Activated naive CD8-positive, alpha-beta T cell treated with anti-CD3 and anti-CD28 coated beads for 36 hours (primary cell): ENCODE data around the gene POLR3H. TPM values are rescaled to one million over a fixed set of nuclear protein-coding genes. Genes with fewer than 3 reads are reported as not detected.
"Not testable (repeated sequence)": the region's sequence is repeated elsewhere in the genome, so short reads cannot be mapped to it uniquely, and the experiment has no call there.

Experiments
- DNase-seq: peaks from one replicate; pipeline ENCODE4 v3.0.0; 2021
- H3K27ac Mint-ChIP-seq: one replicate; pipeline ENCODE4 v1.8.0; 2022; ENCODE audit warnings: mild to moderate bottlenecking, moderate library complexity, mixed read lengths
- H3K27me3 Mint-ChIP-seq: one replicate; pipeline ENCODE4 v1.8.0; 2022; ENCODE audit warnings: mild to moderate bottlenecking, mixed read lengths
- H3K36me3 Mint-ChIP-seq: one replicate; pipeline ENCODE4 v1.8.0; 2021; ENCODE audit warnings: mild to moderate bottlenecking, mixed read lengths
- H3K4me1 Mint-ChIP-seq: one replicate; pipeline ENCODE4 v1.8.0; 2021; ENCODE audit warnings: mixed read lengths
- H3K4me3 Mint-ChIP-seq: one replicate; pipeline ENCODE4 v1.8.0; 2022; ENCODE audit warnings: mild to moderate bottlenecking, moderate library complexity, mixed read lengths
- H3K9me3 Mint-ChIP-seq: one replicate; pipeline ENCODE4 v1.8.0; 2022; ENCODE audit warnings: mixed read lengths
- total RNA-seq, 2 experiments: library from RNA; stranded (reverse); gene quantifications; one replicate each; pipeline ENCODE4 v1.2.3, GENCODE V29; 2021

The POLR3H gene
- total RNA-seq, 2 experiments from 2014 or later: 69.2 to 70.1 TPM

DNA sequence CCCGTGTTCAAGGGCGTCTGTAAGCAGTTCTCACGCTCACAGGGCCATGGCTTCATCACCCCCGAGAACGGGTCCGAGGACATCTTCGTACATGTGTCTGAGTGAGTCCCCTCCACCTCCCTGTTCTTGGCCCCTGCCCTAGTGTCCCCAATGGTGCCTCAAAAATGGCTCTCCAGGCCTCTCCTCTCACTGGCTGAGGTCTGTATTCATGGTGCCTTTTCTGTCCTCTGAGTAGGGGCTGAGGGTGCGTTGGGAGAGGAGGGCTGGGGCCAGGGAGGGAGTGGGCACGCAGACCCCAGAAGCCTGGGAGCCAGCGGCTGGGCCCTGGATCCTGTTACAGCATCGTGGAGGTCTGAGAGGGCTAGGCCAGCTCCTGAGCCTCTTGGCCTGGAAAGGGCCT is 29.4 kb upstream of the POLR3H start:
- Mint-ChIP-seq H3K36me3 (no peaks in the 10 kb centered on the region), H3K4me1 (no peaks in the 10 kb centered on the region), H3K4me3 (no peak overlapping the region), H3K27ac (no peak overlapping the region), H3K27me3 (no peaks in the 10 kb centered on the region), H3K9me3 (no peaks in the 10 kb centered on the region)
- DNase-seq: no peak

DNA sequence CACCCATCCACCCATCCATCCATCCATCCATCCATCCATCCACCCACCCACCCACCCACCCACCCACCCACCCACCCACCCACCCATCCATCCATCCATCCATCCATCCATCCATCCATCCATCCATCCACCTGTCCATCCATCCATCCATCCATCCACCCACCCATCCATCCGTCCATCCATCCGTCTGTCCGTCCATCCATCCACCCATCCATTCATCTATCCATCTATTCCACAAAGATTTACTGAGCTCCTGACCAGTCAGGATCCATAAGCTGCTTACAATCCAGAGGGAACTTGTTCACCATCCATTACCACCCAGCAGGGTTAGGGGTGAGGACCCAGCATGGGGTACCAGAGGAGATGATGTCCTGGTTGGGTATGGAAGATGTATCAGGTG is 28.0 kb upstream of the POLR3H start:
- H3K9me3 Mint-ChIP-seq, H3K27ac Mint-ChIP-seq, H3K4me3 Mint-ChIP-seq, H3K4me1 Mint-ChIP-seq, H3K36me3 Mint-ChIP-seq, H3K27me3 Mint-ChIP-seq, DNase-seq: not testable (repeated sequence)

DNA sequence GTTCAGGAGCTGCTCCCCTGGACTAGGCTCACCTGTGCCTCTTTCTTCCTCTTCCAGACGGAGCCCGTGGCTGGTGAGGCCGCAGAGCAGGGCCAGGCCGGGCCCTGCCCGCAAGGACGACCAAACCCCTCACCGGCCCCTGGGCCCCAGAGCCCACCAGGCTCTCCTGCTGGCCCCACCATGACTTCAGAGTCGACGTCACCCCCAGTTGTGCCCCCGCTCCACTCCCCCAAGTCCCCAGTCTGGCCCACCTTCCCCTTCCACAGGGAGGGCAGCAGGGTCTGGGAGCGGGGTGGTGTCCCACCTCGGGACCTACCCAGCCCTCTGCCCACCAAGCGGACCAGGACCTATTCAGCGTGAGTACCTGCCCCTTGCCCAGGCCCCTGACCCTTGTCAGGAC is 27.5 kb upstream of the POLR3H start:
- no peaks in the 10 kb centered on the region for H3K27me3 Mint-ChIP-seq
- H3K4me1 Mint-ChIP-seq: no peaks in the 10 kb centered on the region
- H3K36me3 Mint-ChIP-seq: no peaks in the 10 kb centered on the region
- H3K4me3 Mint-ChIP-seq: no peak overlapping the region
- no peak overlapping the region for H3K27ac Mint-ChIP-seq
- no peak for DNase-seq
- H3K9me3 Mint-ChIP-seq: no peaks in the 10 kb centered on the region

DNA sequence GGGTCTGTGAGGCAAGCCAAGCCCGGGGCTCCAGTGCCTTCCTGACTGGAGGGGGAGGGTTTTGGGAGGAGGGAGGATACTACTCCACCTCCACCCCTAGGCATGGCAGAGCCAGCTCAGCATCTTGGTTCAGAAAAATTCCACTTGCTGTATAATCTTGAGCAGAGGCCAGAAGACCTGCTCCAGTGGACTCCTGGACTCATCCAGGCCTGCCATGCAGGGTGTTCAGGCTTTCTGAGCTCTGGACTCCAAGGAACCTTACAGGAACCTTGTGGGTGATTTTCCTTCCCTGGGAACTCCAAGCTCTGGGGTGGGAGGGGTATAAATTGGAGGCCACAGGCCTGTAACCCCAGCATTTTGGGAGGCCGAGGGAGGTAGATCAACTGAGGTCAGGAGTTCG is 26.0 kb upstream of the POLR3H start:
- no peak overlapping the region for H3K27ac Mint-ChIP-seq
- H3K4me1 Mint-ChIP-seq: peaks cover 5% of the 10 kb centered on the region
- no peaks in the 10 kb centered on the region for H3K27me3 Mint-ChIP-seq
- H3K36me3 Mint-ChIP-seq: no peaks in the 10 kb centered on the region
- no peaks in the 10 kb centered on the region for H3K9me3 Mint-ChIP-seq
- no peak for DNase-seq
- no peak overlapping the region for H3K4me3 Mint-ChIP-seq

DNA sequence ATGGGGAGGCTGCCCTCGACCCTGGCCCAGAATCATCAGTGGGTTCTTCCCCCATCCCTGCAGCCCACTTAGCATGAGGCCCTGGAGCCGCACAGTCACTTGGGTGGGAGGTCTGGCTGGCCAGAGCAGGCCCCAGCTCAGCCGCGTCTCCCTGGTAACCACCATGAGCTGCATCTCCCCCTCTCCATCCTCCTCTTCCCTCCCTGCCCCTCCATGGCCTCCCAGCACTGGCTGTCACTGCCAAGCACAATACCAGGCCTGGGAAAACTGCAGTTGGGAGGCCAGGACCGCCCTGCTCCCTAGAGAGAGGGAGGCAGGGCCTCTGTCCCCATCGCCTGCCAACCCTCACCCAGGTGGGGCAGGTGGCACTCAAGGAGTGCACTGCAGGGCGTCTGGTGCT is 24.5 kb upstream of the POLR3H start:
- H3K27ac Mint-ChIP-seq: no peak overlapping the region
- no peaks in the 10 kb centered on the region for H3K9me3 Mint-ChIP-seq
- H3K27me3 Mint-ChIP-seq: no peaks in the 10 kb centered on the region
- no peak overlapping the region for H3K4me3 Mint-ChIP-seq
- no peak for DNase-seq
- H3K36me3 Mint-ChIP-seq: no peaks in the 10 kb centered on the region
- peaks cover 5% of the 10 kb centered on the region for H3K4me1 Mint-ChIP-seq

DNA sequence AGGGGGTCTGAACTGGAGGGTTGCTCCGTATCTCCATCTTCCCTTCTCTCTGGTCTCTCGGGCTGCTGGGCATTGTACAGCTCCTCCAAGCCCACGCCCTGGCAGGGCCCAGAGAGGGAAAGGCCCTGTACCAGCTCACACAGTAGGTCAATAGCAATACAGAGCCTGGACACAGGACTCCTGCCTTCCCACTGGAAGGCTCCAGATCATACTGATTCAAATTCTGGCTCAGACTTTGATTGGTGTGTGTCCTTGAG is 23.2 kb upstream of the POLR3H start:
- Mint-ChIP-seq H3K4me3 (no peak overlapping the region), H3K4me1 (peaks cover 5% of the 10 kb centered on the region), H3K9me3 (no peaks in the 10 kb centered on the region), H3K27ac (no peak overlapping the region), H3K36me3 (no peaks in the 10 kb centered on the region), H3K27me3 (peaks cover 1% of the 10 kb centered on the region)
- DNase-seq: no peak

DNA sequence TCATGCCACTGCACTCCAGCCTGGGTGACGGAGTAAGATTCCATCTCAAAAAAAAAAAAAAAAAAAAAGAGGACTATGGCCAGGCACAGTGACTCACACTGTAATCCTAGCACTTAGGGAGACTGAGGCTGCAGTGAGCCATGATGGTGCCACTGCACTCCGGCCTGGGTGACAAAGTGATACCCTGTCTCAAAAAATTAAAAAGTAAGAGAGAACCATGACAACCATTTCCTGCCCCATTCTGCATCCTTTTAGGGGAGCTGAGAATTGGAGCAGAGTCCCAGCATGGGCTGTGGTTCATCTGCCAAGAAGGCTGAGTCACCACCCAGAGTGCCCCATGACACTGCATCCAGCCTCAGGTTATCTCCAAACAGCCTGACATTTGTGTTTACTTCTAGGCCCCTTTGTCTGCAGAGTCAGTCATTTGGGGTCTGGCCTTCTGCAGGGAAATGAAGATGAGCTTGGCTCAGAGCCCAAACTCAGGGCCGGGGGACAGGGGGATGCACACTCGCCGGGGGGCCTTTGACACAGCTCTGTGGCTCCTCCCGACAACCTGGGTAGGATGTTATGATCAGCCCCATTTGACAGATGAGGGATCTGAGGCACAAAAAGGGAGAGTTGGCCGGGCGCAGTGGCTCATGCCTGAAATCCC is 21.3 kb upstream of the POLR3H start:
- Mint-ChIP-seq H3K27ac (no peak overlapping the region), H3K4me1 (peaks cover 5% of the 10 kb centered on the region), H3K4me3 (no peak overlapping the region), H3K36me3 (no peaks in the 10 kb centered on the region), H3K9me3 (no peaks in the 10 kb centered on the region), H3K27me3 (peaks cover 18% of the 10 kb centered on the region)
- DNase-seq: peak; percentile 38

DNA sequence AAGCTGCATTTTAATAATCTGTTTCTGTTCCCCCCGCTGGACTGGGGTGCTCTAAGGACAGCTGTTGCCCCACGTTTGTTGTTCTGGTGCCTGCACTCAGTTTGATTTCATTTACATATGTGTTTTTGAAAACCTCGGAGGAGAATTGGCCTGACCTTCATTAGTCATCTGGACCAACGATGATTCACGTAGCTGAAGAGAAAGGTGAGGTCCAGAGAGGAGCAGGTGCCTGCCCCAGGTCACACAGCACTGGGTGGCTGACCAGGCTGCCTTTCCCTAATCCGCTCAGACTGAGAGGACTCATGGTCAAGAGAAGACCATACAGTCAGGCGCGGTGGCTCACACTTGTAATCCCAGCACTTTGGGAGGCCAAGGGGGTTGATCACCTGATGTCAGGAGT is 20.3 kb upstream of the POLR3H start:
- H3K27ac Mint-ChIP-seq: no peak overlapping the region
- H3K4me3 Mint-ChIP-seq: no peak overlapping the region
- no peaks in the 10 kb centered on the region for H3K9me3 Mint-ChIP-seq
- peaks cover 5% of the 10 kb centered on the region for H3K4me1 Mint-ChIP-seq
- no peak for DNase-seq
- no peaks in the 10 kb centered on the region for H3K36me3 Mint-ChIP-seq
- peaks cover 28% of the 10 kb centered on the region for H3K27me3 Mint-ChIP-seq

DNA sequence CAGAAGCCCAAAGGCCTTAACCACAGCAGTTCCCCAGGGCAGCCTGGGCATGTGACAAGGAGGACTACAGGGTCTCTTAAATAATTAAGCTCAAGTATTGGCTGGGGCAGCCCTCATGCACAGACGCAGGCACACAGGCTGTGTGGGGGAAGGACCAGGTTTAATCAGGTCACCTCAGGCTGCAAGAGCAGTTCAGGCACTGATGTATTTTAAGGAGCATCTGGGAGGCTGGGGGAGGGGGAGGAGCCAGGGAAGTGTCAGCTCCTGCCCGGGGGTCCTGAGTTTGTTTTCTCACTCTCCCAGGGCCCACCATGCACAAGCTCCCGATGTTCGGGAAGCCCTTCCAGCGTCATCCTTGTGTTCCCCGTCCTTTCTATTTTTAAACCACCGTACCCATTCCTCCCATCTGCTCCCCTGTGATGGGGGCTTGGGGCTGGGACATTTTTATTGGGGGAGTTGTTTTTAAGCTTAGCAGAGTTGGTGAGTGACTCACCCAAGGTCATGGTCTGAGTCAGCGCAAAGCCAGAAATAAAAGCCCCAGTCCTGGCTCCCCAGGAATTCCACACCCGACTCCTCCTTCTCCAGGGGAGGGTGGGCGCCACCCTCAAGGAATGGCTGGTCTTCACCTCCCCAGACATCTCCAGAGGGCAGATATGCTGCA is 18.9 kb upstream of the POLR3H start:
- peaks cover 5% of the 10 kb centered on the region for H3K4me1 Mint-ChIP-seq
- H3K27me3 Mint-ChIP-seq: peaks cover 38% of the 10 kb centered on the region
- H3K27ac Mint-ChIP-seq: no peak overlapping the region
- no peaks in the 10 kb centered on the region for H3K9me3 Mint-ChIP-seq
- DNase-seq: no peak
- H3K4me3 Mint-ChIP-seq: no peak overlapping the region
- no peaks in the 10 kb centered on the region for H3K36me3 Mint-ChIP-seq

DNA sequence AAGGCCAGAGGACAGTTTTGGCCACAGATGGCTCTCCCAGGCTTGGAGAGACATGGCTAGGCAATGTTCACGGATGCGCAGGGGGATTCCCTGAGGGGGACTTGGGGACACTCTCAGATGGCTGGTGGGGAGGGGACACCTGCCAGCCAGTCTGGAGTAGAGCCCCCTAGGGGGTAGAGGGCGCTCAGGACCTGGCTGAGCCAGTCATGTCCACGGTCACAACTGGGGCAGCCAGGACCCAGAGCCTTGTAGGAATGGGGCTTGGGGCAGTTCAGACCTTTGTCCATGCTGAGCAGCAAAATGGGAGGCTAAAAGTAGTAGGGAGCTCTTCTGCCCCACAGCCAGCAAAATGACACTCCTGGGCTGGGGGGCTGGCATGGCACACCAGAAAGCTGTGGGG is 18.2 kb upstream of the POLR3H start:
- H3K27me3 Mint-ChIP-seq: peaks cover 43% of the 10 kb centered on the region
- no peak overlapping the region for H3K4me3 Mint-ChIP-seq
- no peaks in the 10 kb centered on the region for H3K9me3 Mint-ChIP-seq
- peaks cover 7% of the 10 kb centered on the region for H3K4me1 Mint-ChIP-seq
- no peak overlapping the region for H3K27ac Mint-ChIP-seq
- no peaks in the 10 kb centered on the region for H3K36me3 Mint-ChIP-seq
- DNase-seq: no peak

DNA sequence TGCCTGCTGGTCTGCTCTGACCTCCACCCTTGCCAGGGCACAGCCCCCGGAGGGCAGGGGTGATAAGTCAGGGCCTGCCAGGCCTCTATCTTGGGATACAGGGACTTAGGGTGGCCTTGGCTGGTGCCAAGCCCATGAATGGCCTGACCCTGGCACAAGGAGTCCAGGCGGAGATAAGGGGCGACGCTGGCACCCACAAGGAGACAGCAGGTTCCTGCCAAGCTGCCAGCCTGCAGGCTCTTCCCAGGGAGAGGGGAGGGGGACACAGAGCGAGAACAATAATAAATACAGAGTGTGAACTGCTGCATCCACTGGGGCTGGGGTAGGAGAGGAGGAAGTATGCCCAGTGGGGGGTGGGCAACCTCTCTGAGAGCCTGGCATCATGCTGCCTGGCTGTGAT is 17.5 kb upstream of the POLR3H start:
- H3K27ac Mint-ChIP-seq: no peak overlapping the region
- H3K4me3 Mint-ChIP-seq: no peak overlapping the region
- no peaks in the 10 kb centered on the region for H3K9me3 Mint-ChIP-seq
- H3K36me3 Mint-ChIP-seq: no peaks in the 10 kb centered on the region
- H3K27me3 Mint-ChIP-seq: peaks cover 44% of the 10 kb centered on the region
- no peak for DNase-seq
- peaks cover 10% of the 10 kb centered on the region for H3K4me1 Mint-ChIP-seq

DNA sequence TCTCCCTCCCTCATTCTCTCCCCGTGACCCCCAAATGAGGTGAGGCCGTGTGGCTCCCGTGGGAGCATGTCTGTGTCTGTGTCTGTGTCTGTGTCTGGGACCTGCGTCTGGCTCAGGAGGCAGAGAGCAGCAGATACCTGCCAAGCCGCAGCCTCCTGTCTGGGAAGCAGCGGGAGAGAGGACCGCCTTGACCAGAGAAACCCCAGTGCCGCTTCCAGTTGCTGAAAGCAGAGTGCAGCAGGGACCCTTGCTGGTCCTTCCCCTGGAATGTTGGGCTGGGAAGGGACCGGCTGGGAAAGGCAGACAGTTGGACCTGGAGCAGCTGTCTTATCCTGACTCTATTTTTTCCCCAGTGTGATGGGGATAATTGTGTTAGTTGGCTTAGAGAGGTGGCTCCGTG is 17.1 kb upstream of the POLR3H start:
- Mint-ChIP-seq H3K27ac (no peak overlapping the region), H3K9me3 (no peaks in the 10 kb centered on the region), H3K4me3 (no peak overlapping the region), H3K4me1 (peaks cover 10% of the 10 kb centered on the region), H3K36me3 (no peaks in the 10 kb centered on the region), H3K27me3 (peaks cover 44% of the 10 kb centered on the region)
- no peak for DNase-seq

DNA sequence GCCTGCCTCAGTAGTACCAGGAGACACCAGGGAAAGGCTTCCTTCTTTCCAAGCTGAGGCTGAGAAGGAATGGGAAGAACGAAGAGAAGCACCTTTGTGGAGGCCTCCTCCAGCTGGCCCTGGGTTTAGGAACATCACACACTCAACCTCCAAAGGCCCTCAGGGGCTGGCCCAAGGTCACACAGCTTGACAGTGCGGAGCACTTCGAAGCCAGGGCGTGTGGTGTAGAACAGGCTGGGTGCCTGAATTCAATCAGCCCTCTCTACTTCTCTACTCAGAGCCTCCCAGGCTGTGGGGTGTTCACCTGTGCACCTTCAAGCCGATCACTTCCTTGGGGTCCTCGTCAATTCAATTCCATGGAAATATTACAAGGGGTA is 15.8 kb upstream of the POLR3H start:
- Mint-ChIP-seq H3K9me3 (no peaks in the 10 kb centered on the region), H3K27me3 (peaks cover 44% of the 10 kb centered on the region), H3K4me3 (no peak overlapping the region), H3K36me3 (no peaks in the 10 kb centered on the region), H3K4me1 (peaks cover 6% of the 10 kb centered on the region), H3K27ac (no peak overlapping the region)
- DNase-seq: no peak

DNA sequence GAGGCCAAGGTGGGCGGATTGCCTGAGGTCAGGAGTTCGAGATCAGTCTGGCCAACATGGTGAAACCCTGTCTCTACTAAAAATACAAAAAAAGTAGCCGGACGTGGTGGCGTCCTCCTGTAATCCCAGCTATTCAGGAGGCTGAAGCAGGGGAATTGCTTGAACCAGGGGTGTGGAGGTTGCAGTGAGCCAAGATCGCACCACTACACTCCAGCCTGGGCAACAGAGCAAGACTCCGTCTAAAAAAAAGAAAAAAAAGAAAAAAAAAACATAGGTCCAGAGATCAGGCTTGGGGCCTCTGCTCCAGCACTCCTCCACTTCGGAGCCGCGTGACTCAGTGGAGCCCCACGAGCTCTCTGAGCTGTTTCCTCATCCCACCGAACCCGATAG is 14.0 kb upstream of the POLR3H start:
- not testable (repeated sequence) for DNase-seq, H3K27ac Mint-ChIP-seq

DNA sequence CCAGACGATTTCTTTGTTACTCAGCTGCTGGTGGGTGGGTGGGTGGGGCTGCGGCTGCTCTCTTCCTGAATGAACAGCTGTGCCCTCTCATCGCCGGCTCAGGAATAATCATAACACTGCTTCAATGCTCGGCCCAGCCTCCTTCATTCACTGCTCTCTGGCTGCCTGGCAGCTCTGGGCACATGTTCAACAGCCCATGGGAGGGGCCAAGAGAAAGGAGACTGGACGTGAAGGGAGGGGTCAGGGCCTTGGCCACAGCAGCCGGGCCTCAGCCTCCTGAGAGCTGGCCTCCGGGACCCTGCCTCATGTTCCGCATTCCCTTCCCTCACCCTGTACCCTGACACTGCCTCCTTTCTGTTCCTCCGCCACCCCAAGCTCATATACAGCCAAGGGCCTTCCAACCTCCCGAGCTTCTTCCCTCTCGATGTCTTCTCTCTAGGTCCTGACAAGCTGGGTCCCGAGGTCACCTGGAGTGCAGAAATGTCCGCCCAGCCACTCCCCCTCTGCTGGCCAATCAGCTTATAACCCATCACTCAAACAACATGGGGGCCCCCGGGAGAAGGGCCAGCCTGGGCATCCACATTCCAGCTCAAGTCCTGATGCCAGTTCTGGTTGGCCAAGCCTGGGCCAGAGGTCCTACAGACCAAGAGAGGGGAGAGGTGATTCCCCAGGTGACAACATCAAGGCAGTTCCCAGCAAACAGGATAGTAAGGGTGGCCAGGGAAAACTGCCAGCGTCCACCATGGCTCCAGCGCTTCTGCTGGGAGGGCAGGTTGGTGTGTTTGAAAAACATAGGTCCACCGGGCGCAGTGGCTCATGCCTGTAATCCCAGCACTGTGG is 13.4 kb upstream of the POLR3H start:
- Mint-ChIP-seq H3K27ac (no peak overlapping the region), H3K9me3 (no peaks in the 10 kb centered on the region), H3K4me1 (peaks cover 6% of the 10 kb centered on the region), H3K27me3 (peaks cover 49% of the 10 kb centered on the region), H3K4me3 (no peak overlapping the region), H3K36me3 (no peaks in the 10 kb centered on the region)
- DNase-seq: no peak

More for the DNA sequence above, 14.0 kb upstream of the POLR3H start:
- not testable (repeated sequence) for H3K9me3 Mint-ChIP-seq, H3K36me3 Mint-ChIP-seq, H3K4me1 Mint-ChIP-seq, H3K4me3 Mint-ChIP-seq
- peaks cover 49% of the 10 kb centered on the region for H3K27me3 Mint-ChIP-seq

DNA sequence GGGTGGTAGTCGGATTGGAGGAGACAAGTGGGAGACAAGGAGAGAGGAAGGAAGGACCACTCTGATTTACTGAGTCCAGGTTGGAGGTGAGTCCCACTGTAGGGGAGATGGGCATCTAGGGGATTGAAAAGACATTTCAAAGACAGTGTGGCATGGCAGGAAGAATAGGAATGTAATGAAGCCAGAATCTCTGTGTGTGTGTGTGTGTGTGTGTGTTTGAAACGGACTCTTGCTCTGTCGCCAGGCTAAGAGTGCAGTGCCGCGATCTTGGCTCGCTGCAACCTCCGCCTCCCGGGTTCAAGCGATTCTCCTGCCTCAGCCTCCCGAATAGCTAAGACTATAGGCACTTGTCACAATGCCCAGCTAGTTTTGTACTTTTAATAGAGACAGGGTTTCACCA is 12.3 kb upstream of the POLR3H start:
- H3K27me3 Mint-ChIP-seq: peaks cover 41% of the 10 kb centered on the region
- no peaks in the 10 kb centered on the region for H3K36me3 Mint-ChIP-seq
- peaks cover 6% of the 10 kb centered on the region for H3K4me1 Mint-ChIP-seq
- H3K9me3 Mint-ChIP-seq: no peaks in the 10 kb centered on the region
- no peak overlapping the region for H3K4me3 Mint-ChIP-seq
- no peak overlapping the region for H3K27ac Mint-ChIP-seq
- no peak for DNase-seq
